OCI-M2 (cell line): ENCODE data around the gene KDM3B.
"Not testable (repeated sequence)": the region's sequence is repeated elsewhere in the genome, so short reads cannot be mapped to it uniquely, and the experiment has no call there.

Experiments
- DNase-seq: peaks from one replicate; lab custom pipeline; 2025; ENCODE audit not compliant: unreplicated experiment; lab: John Stamatoyannopoulos, UW

The KDM3B gene

GRCh38 chr5:138389332-138389731 lies 36.8 kb downstream of the KDM3B start:
- DNase-seq: no peak

GRCh38 chr5:138389911-138390310 lies 37.4 kb downstream of the KDM3B start:
- DNase-seq: not testable (repeated sequence)

GRCh38 chr5:138391859-138392386 lies 39.4 kb downstream of the KDM3B start:
- DNase-seq: no peak

- DNase-seq: no peak
These were observed 50.2 kb downstream of the KDM3B start for GRCh38 chr5:138402640-138403039.

- DNase-seq: no peak
These were observed 55.5 kb downstream of the KDM3B start for GRCh38 chr5:138408023-138408422.

- DNase-seq: not testable (repeated sequence)
These were observed 58.6 kb downstream of the KDM3B start for GRCh38 chr5:138410996-138411640.

GRCh38 chr5:138418444-138418843 lies 66.0 kb downstream of the KDM3B start:
- no peak for DNase-seq

DNA sequence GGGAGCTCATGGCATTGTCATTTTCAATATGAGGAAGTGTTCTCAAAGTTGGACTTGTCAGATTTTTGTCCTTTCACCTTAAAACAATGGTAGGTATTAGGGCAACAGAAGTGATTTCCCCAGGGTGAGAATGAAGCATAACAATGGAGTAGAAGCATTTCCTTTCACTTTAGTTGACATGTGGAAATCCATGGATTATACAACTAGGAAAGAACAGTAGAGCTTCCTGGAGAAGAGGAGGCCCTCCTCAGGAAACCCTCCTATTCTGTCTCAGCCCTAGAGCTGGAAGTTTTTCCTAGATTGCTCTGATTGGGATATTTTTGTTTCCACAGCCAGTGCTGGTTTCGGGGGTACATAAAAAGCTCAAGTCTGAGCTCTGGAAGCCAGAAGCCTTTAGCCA lies 72.6 kb downstream of the KDM3B start:
- DNase-seq: no peak

GRCh38 chr5:138435943-138436342 lies 83.5 kb downstream of the KDM3B start:
- DNase-seq: no peak

- no peak for DNase-seq
These were observed 85.7 kb downstream of the KDM3B start for GRCh38 chr5:138438003-138438723.

GRCh38 chr5:138438724-138439476 lies 86.4 kb downstream of the KDM3B start, which contains the start of gene REEP2:
Gene REEP2, plus strand, starts transcription at chr5:138439057. Its CDS starts 152 bp downstream, at chr5:138439209.
- no peak for DNase-seq

GRCh38 chr5:138439477-138440158 lies 87.1 kb downstream of the KDM3B start:
- no peak for DNase-seq

DNA sequence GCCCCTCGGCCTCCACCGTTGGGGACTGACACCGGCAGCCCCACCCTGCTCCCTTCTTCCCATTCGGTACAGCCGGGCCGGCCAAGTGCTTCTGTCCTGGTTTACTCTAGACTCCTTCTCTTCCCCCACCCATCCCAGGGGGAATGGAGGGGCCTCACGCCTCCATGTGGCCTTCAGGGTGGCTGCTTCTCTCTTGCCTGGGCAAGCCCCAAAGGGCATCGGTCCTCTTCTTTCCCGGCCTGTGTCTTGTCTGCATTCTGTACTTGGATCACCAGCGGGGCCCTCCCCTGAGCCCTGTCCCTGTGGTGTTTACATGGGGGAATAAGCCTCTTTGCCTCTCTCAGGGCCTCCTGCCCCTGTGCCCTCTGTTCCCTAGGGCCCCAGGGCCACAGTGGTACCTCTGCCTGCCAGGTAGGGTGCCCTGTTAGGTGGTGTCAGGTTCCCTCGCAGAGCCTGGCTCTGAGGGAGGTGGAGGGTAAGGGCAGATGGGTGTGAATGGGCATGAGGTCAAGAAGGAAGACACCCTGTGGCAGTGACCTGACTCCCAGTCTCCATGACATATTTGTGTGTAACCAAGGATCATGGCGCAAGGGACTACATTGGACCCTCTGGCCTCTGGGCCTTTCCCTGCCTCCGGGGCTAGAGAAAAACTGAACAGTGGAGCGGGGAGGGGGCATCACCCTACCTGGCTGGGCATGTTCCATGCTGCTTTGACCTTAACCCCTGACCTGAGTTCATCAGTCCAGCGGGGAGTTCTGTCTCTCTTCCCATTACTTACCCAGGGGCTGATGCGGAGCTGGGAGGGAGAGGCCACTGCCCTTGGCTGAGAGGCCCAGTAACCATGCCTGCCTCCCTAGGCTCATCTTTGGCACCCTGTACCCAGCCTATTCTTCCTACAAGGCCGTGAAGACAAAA lies 87.9 kb downstream of the KDM3B start:
- no peak for DNase-seq

DNA sequence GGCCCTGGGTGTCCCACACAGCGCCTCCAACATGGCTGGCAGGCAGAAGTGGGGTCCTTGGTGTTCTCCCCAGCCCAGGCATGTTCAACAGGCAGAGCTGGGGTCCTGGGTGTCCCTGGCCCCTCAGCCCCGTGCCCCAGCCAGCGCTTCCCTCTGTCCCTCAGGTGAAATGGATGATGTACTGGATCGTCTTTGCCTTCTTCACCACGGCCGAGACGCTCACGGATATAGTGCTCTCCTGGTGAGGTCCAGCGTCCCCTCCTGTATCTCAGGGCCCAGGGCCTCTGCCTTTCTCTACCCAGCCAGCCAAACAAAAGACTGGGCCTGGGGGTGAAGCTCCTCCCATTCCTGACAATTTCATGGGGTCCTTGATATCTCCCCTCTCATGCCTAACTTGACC lies 88.7 kb downstream of the KDM3B start:
- no peak for DNase-seq

DNA sequence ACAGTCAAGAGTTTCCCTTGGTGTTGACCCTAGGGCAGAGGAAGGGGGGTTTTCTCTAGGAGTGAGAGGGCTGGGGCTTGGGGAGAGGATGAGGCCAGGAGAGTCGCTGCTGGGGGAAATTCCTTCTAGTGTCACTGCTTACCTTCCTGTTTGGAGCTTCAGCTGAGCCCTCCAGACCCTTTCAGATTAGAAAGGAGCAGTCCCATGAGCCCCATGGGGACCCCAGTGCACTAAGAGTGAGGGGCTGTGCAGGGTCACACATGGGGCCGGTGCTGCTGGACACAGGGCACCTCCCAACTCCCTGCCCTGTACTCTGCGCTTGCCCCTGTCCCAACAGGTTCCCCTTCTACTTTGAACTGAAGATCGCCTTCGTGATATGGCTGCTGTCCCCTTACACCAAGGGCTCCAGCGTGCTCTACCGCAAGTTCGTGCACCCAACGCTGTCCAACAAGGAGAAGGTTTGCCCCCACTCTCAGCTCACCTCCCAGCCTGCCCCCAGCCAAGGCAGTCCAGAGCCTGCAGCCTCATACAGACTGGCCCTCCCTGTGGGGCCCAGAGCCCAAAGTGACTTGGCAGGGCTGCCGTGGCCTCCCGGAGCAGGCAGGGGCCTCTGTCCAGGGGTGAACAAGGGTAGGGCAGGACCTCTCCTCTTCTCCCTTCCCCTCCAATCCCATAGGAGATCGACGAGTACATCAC lies 91.7 kb downstream of the KDM3B start:
- DNase-seq: no peak

- no peak for DNase-seq
These were observed 92.5 kb downstream of the KDM3B start for GRCh38 chr5:138444774-138445546.

DNA sequence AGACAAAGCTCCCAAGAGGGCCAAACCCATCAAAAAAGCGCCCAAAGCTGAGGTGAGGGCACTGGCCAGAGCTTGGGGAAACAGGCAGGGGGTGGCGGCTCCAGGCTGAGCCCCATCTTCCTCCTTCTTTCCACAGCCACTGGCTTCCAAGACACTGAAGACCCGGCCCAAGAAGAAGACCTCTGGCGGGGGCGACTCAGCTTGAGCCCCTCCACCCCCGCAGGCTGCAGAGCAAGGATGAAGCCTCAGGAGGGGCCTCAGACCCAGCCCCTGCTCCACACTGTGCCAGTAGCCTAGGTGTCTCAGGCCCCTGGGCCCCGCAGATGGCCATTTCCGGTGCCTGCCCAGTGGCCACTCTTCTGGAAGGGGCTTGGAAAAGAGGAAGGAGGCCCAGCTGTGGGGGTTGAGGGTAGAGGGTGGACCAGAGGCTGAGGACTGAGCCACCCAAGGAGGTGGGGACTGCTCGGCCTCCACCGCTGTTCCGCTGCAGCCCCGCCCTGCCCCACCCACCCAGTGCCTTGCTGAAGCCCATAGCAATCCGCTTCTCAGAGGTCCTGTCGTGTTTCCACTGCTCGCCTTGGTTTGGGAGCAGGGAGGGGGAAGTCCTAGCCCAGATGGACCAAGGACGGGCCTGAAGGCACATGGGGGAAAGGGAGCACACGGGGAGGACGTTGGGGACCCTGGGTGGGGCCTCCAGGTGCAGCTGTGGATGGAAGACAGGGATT lies 93.2 kb downstream of the KDM3B start:
- DNase-seq: no peak

- DNase-seq: no peak
These were observed 95.6 kb downstream of the KDM3B start for GRCh38 chr5:138448070-138448469.
